T-helper 2 cell (primary cell): ENCODE data around the gene DNMT3B.
A peak's percentile ranks its signal among the peaks of the same experiment; 100 is the strongest.

Experiments
- DNase-seq, 5 experiments: peaks; one replicate each; pipeline versions ENCODE4 v3.0.0 to v3.0.0-alpha.2; 2012 to 2022

The DNMT3B gene

GRCh38 chr20:32828029-32828680, 66.0 kb downstream of the DNMT3B start:
- no peak for DNase-seq

GRCh38 chr20:32829311-32830005, 67.3 kb downstream of the DNMT3B start:
- no peak for DNase-seq

- no peak for DNase-seq
Measured at GRCh38 chr20:32830437-32830836, 68.3 kb downstream of the DNMT3B start.

GRCh38 chr20:32831982-32832381, 69.8 kb downstream of the DNMT3B start:
- no peak for DNase-seq

- peak in 2 of 5 experiments; percentile 15 to 66 for DNase-seq
Measured at GRCh38 chr20:32832664-32833063, 70.5 kb downstream of the DNMT3B start.

GRCh38 chr20:32834972-32835371, 72.8 kb downstream of the DNMT3B start:
- no peak for DNase-seq

GRCh38 chr20:32837157-32837556, 75.0 kb downstream of the DNMT3B start:
- no peak for DNase-seq

GRCh38 chr20:32839227-32839981, 77.2 kb downstream of the DNMT3B start:
- DNase-seq, result peak in 1 of 5 experiments; percentile 65

- DNase-seq, result no peak
Measured at GRCh38 chr20:32839982-32840285, 77.7 kb downstream of the DNMT3B start.

GRCh38 chr20:32841174-32841573, 79.0 kb downstream of the DNMT3B start:
- no peak for DNase-seq

GRCh38 chr20:32841632-32842031, 79.4 kb downstream of the DNMT3B start:
- DNase-seq, result no peak

GRCh38 chr20:32842688-32843524, 80.7 kb downstream of the DNMT3B start:
- DNase-seq, result no peak

GRCh38 chr20:32845786-32846185, 83.6 kb downstream of the DNMT3B start:
- DNase-seq, result no peak

- no peak for DNase-seq
Measured at GRCh38 chr20:32846852-32847251, 84.7 kb downstream of the DNMT3B start.

GRCh38 chr20:32847964-32848363, 85.8 kb downstream of the DNMT3B start:
- no peak for DNase-seq

GRCh38 chr20:32848846-32849245, 86.7 kb downstream of the DNMT3B start:
- no peak for DNase-seq

- DNase-seq, result no peak
Measured at GRCh38 chr20:32849577-32849976, 87.4 kb downstream of the DNMT3B start.

GRCh38 chr20:32855387-32855786, 93.2 kb downstream of the DNMT3B start:
- no peak for DNase-seq

GRCh38 chr20:32858189-32858588, 96.0 kb downstream of the DNMT3B start:
- peak in 1 of 5 experiments; percentile 45 for DNase-seq
